Stomach (tissue), 9 donors: ENCODE results near the gene EIF1AD. TPM values are rescaled to one million over a fixed set of nuclear protein-coding genes. Genes with fewer than 3 reads are reported as not detected.

ENCODE experiments used
- DNase-seq, 2 donors: peaks; one replicate each; pipeline versions ENCODE4 v3.0.0 to v3.0.0-alpha.2; 2013 to 2019
- H3K27ac ChIP-seq, 5 donors: fragments of 200-600 bp in 4 of 5; sonication (generic) in 4 of 5; one replicate each; pipeline ENCODE4 v1.5.1; 2013 to 2019; ENCODE audit warnings: mild to moderate bottlenecking in 1 of 5, moderate library complexity in 1 of 5
- H3K27me3 ChIP-seq, 3 donors: fragments of 200-600 bp; sonication (generic); one replicate each; pipeline ENCODE4 v1.5.1; 2017 to 2019; ENCODE audit warnings: mixed run types in 1 of 3
- H3K36me3 ChIP-seq, 4 donors: fragments of 200-600 bp; sonication (generic); 1 replicate in 3 of 4; 2 replicates in 1 of 4; pipeline ENCODE4 v1.5.1; 2016 to 2019
- H3K4me1 ChIP-seq, 4 donors: fragments of 200-600 bp; sonication (generic); one replicate each; pipeline ENCODE4 v1.5.1; 2016 to 2019
- H3K4me3 ChIP-seq, 4 donors: fragments of 200-600 bp; sonication (generic) in 3 of 4; one replicate each; pipeline ENCODE4 v1.5.1; 2016 to 2019; ENCODE audit warnings: mild to moderate bottlenecking in 1 of 4
- H3K9me3 ChIP-seq, 4 donors: fragments of 200-600 bp; sonication (generic); one replicate each; pipeline ENCODE4 v1.5.1; 2016 to 2019
- EP300 ChIP-seq: sonication (generic); formaldehyde crosslinking; IDR thresholded peaks from one replicate; pipeline ENCODE4 v1.6.1; 2017; ENCODE audit warnings: antibody characterized with exemption
- POLR2A ChIP-seq, 4 donors: fragments of 450-650 bp; IDR thresholded peaks; one replicate each; pipeline ENCODE4 v1.6.1; 2016; ENCODE audit warnings: antibody characterized with exemption in 4 of 4, control low read depth in 2 of 4, mild to moderate bottlenecking in 1 of 4, moderate library complexity in 1 of 4
- POLR2AphosphoS5 ChIP-seq, 3 donors: sonication (generic); formaldehyde crosslinking; IDR thresholded peaks; one replicate each; pipeline ENCODE4 v1.6.1; 2016; ENCODE audit warnings: antibody characterized with exemption in 3 of 3
- WGBS, 5 donors: extraction: QIAGEN DNeasy Blood & Tissue Kit in 3 of 5; methylation state at CpG; one replicate each; pipeline versions ENCODE4 v1.1.5 to v1.1.7; 2013 to 2018; 5-methylcytosine and 5-hydroxymethylcytosine counted together
- intact Hi-C: fragments of 100-400 bp; cut with DNase I; formaldehyde crosslinking; loops from one replicate; pipeline ENCODE4 v1.15.1; 2023; ENCODE audit warnings: low total_unique reads
- polyA plus RNA-seq, 3 donors: library from polyadenylated mRNA; stranded (reverse); fragments of 200-250 nt; gene quantifications; one replicate each; pipeline ENCODE4 v1.2.3, GENCODE V29; 2013
- total RNA-seq, 5 donors: library from RNA; depleted of rRNA; stranded (reverse); fragments of >200 nt; gene quantifications; one replicate each; pipeline versions ENCODE4 v1.1.0 to v1.2.3, GENCODE V29; 2014 to 2016
- TF ChIP-seq, protein P1 (sequence below), 7 experiments: fragments of 450-650 bp in 4 of 7; fragments of 200-600 bp in 3 of 7; sonication (generic) in 3 of 7; IDR thresholded peaks; one replicate each; pipeline ENCODE4 v1.5.1; 2016 to 2019; ENCODE audit warnings: antibody characterized with exemption in 7 of 7, control low read depth in 2 of 7, mild to moderate bottlenecking in 1 of 7
- donor health status: healthy with polysubstance abuse.
- donor health status: Bipolar disorder and iron deficiency.
- donor health status: healthy.

EIF1AD gene
- total and polyA plus RNA-seq, 8 donors: 3.8 to 26.1 (median 13.1) TPM; not detected in 1

- Histone ChIP-seq H3K36me3 (peaks cover 37 to 53% (median 52%) of the 10 kb centered on the region in 4 donors), H3K27ac (no peak overlapping the region), H3K9me3 (no peaks in the 10 kb centered on the region), H3K4me3 (no peak overlapping the region), H3K4me1 (no peaks in the 10 kb centered on the region), H3K27me3 (no peaks in the 10 kb centered on the region)
- TF ChIP-seq EP300 (no peak), POLR2AphosphoS5 (IDR thresholded peaks at IDR 0.05) (no peak), POLR2A (IDR thresholded peaks at IDR 0.05) (no peak)
- TF ChIP-seq, protein P1, sequence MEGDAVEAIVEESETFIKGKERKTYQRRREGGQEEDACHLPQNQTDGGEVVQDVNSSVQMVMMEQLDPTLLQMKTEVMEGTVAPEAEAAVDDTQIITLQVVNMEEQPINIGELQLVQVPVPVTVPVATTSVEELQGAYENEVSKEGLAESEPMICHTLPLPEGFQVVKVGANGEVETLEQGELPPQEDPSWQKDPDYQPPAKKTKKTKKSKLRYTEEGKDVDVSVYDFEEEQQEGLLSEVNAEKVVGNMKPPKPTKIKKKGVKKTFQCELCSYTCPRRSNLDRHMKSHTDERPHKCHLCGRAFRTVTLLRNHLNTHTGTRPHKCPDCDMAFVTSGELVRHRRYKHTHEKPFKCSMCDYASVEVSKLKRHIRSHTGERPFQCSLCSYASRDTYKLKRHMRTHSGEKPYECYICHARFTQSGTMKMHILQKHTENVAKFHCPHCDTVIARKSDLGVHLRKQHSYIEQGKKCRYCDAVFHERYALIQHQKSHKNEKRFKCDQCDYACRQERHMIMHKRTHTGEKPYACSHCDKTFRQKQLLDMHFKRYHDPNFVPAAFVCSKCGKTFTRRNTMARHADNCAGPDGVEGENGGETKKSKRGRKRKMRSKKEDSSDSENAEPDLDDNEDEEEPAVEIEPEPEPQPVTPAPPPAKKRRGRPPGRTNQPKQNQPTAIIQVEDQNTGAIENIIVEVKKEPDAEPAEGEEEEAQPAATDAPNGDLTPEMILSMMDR (IDR thresholded peaks at IDR 0.05): no peak
- WGBS, 5 donors: 81 to 89% (median 87%) methylated on average over 8 to 10 of the region's 10 CpGs
- no peak for DNase-seq
- intact Hi-C loops: no loop called here
Observed at GRCh38 chr11:65979261-65979759, 22.6 kb downstream of the EIF1AD start.

DNA sequence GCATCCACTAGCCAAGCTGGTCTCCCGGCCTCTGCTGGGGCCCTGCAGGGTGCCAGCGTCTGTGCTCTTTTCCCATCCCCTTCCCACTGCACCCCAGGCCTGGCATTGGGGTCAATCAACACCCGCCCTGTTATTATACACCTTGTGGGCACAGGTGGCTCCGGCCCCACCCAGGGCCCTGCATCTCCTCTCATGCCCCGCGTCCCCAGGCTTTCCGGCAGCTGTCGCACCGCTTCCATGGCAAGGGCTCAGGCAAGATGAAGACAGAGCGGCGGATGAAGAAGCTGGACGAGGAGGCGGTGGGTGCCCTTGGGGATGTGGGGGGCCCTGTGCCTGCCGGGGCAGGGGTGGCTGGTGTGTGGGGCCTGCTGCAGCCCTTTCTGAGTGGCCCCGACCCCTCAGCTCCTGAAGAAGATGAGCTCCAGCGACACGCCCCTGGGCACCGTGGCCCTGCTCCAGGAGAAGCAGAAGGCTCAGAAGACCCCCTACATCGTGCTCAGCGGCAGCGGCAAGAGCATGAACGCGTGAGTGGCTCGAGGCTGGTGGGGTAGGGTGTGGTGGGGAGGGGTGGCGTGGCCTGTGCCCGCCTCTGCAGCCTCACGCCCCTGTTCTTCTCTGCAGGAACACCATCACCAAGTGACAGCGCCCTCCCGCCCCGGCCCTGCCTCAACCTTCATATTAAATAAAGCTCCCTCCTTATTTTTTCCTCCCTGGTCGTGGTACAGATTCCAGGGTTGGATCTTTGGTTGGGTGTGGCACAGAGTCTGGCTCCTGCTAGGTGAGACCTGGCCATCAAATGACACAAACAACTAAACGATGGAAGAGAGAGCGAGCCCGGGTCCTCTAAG is 23.3 kb downstream of the EIF1AD start:
- intact Hi-C loops: no loop called here

DNA sequence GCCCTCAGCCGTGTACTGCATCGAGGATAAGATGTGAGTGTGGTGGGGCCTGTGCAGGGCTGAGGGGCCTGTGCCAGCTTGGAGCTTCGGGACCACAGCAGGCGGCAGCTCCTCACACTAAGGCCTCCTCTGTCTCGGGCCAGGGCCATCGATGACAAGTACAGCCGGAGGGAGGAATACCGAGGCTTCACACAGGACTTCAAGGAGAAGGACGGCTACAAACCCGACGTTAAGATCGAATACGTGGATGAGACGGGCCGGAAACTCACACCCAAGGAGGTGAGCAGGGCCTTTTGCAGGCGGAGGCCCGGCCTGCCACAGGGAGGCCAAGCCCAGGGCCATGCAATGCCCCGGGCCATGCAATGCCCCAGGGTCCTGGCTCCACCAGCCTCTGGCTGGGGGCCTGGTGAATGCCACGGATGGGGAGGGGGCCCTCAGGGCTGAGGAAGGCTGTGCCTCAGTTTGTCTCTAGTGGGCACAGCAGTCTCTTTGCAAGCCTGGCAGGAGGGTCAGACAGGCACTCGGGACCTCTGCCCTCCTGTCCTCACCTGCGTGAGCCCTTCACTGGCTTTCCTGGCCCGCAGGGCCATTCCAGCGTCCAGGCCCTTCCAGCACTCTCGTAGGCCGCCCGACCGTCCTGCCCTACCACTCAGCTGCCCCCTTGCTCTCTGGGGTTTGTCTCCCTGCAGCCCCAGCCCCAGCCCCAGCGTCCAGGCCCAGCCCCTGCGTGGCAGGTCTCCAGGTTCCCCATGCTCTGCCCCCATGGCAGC is 24.2 kb downstream of the EIF1AD start:
- no peak overlapping the region for H3K27ac ChIP-seq
- no peaks in the 10 kb centered on the region for H3K27me3 ChIP-seq
- no peaks in the 10 kb centered on the region for H3K4me1 ChIP-seq
- intact Hi-C loops: no loop called here
- WGBS, 5 donors: 87 to 94% (median 91%) methylated on average over 16 to 28 of the region's 29 CpGs
- no peaks in the 10 kb centered on the region for H3K9me3 ChIP-seq
- no peak for TF ChIP-seq EP300
- no peak overlapping the region for H3K4me3 ChIP-seq
- peaks cover 43 to 66% (median 63%) of the 10 kb centered on the region in 4 donors for H3K36me3 ChIP-seq
- DNase-seq: no peak

More for the DNA sequence above, 23.3 kb downstream of the EIF1AD start:
- WGBS, 5 donors: 89 to 95% (median 91%) methylated on average over 33 to 34 of the region's 34 CpGs
- DNase-seq: no peak
- Histone ChIP-seq H3K4me3 (no peak overlapping the region), H3K36me3 (peaks cover 40 to 57% (median 55%) of the 10 kb centered on the region in 4 donors), H3K27me3 (no peaks in the 10 kb centered on the region), H3K9me3 (no peaks in the 10 kb centered on the region), H3K27ac (no peak overlapping the region), H3K4me1 (no peaks in the 10 kb centered on the region)
- TF ChIP-seq, protein P1 (IDR thresholded peaks at IDR 0.05): no peak
- TF ChIP-seq EP300: no peak
- TF ChIP-seq POLR2A (IDR thresholded peaks at IDR 0.05): no peak

GRCh38 chr11:65976216-65977176 is 25.5 kb downstream of the EIF1AD start:
- TF ChIP-seq, protein P1 (IDR thresholded peaks at IDR 0.05): no peak
- TF ChIP-seq POLR2AphosphoS5 (IDR thresholded peaks at IDR 0.05) (no peak), POLR2A (IDR thresholded peaks at IDR 0.05) (no peak)
- intact Hi-C loops: no loop called here
- no peaks in the 10 kb centered on the region for H3K27me3 ChIP-seq
- 84 to 88% (median 85%) methylated on average over 34 to 43 of the region's 43 CpGs for WGBS, 5 donors
- no peak overlapping the region for H3K4me3 ChIP-seq
- no peak overlapping the region for H3K27ac ChIP-seq
- DNase-seq: no peak
- H3K36me3 ChIP-seq: peaks cover 43 to 79% (median 74%) of the 10 kb centered on the region in 4 donors
- no peaks in the 10 kb centered on the region for H3K9me3 ChIP-seq
- H3K4me1 ChIP-seq: no peaks in the 10 kb centered on the region
